Esophagus muscularis mucosa (tissue), 4 donors: Measurements from ENCODE around the gene ANKRD13B. TPM values are rescaled to one million over a fixed set of nuclear protein-coding genes. Genes with fewer than 3 reads are reported as not detected.

Experiments used
- DNase-seq: peaks from one replicate; pipeline ENCODE4 v3.0.0-alpha.2; 2017; ENCODE audit errors: extremely low spot score
- H3K27ac ChIP-seq, 4 donors: fragments of 200-600 bp; sonication (generic); replicated peaks in 1 of 4; 1 replicate in 3 of 4; 2 replicates in 1 of 4; pipeline ENCODE4 v1.5.1; 2016 to 2019; ENCODE audit warnings: mild to moderate bottlenecking in 1 of 4
- H3K27me3 ChIP-seq, 4 donors: fragments of 200-600 bp; sonication (generic); one replicate each; pipeline versions ENCODE4 v1.5.1 to v1.6.0; 2016 to 2019
- H3K36me3 ChIP-seq, 4 donors: fragments of 200-600 bp; sonication (generic); one replicate each; pipeline ENCODE4 v1.5.1; 2016 to 2019
- H3K4me1 ChIP-seq, 4 donors: fragments of 200-600 bp; sonication (generic); one replicate each; pipeline ENCODE4 v1.5.1; 2016 to 2019
- H3K4me3 ChIP-seq, 4 donors: fragments of 200-600 bp; sonication (generic); 1 replicate in 2 of 4; 2 replicates in 2 of 4; pipeline ENCODE4 v1.5.1; 2016 to 2019; ENCODE audit warnings: mild to moderate bottlenecking in 4 of 4, moderate library complexity in 1 of 4
- H3K9me3 ChIP-seq, 4 donors: fragments of 200-600 bp; sonication (generic); 1 replicate in 3 of 4; 2 replicates in 1 of 4; pipeline ENCODE4 v1.5.1; 2016 to 2019
- EP300 ChIP-seq: sonication (generic); formaldehyde crosslinking; IDR thresholded peaks from one replicate; pipeline ENCODE4 v1.6.1; 2017; ENCODE audit warnings: antibody characterized with exemption
- POLR2A ChIP-seq: fragments of 450-650 bp; IDR thresholded peaks from one replicate; pipeline ENCODE4 v1.6.1; 2017; ENCODE audit warnings: antibody characterized with exemption, moderate library complexity, mild to moderate bottlenecking, low read depth
- POLR2AphosphoS5 ChIP-seq, 2 donors: sonication (generic); formaldehyde crosslinking; IDR thresholded peaks; one replicate each; pipeline ENCODE4 v1.6.1; 2017; ENCODE audit warnings: antibody characterized with exemption in 2 of 2
- WGBS: methylation state at CpG from one replicate; pipeline ENCODE4 v1.1.5; 2018; 5-methylcytosine and 5-hydroxymethylcytosine counted together
- intact Hi-C: fragments of 100-400 bp; cut with DNase I; formaldehyde crosslinking; loops from one replicate; pipeline ENCODE4 v1.15.1; 2023
- total RNA-seq, 4 donors: library from RNA; depleted of rRNA; stranded (reverse); fragments of >200 nt; gene quantifications; one replicate each; pipeline versions ENCODE4 v1.1.0 to v1.2.1, GENCODE V29; 2016
- TF ChIP-seq, protein P1 (sequence below), 3 experiments: fragments of 200-600 bp in 2 of 3; fragments of 450-650 bp in 1 of 3; sonication (generic) in 2 of 3; IDR thresholded peaks; one replicate each; pipeline ENCODE4 v1.5.1; 2017 to 2019; ENCODE audit warnings: antibody characterized with exemption in 3 of 3, mild to moderate bottlenecking in 2 of 3, moderate library complexity in 1 of 3

ANKRD13B gene
- total RNA-seq, 4 donors from 2014 or later = 8.0 to 16.1 (median 13.4) TPM

DNA sequence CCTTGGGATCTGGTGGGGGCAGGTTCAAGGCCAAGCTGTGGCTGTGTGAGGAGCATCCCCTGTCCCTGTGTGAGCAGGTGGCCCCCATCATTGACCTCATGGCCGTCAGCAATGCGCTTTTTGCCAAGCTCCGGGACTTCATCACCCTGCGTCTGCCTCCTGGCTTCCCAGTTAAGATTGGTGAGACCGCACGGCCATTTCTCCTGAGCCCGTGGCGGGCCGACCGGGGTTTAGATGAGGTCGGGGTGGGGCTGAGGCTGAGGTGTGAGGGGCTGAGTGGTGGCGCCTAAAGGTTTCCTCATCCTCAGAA is 19.1 kb downstream of the ANKRD13B start:
- no peaks in the 10 kb centered on the region for H3K27me3 ChIP-seq
- peaks cover 44 to 46% (median 45%) of the 10 kb centered on the region in 4 donors for H3K4me1 ChIP-seq
- WGBS = 97% methylated on average over 11 of the region's 12 CpGs
- intact Hi-C loops = loop anchor here (10.0 kb wide), 1 partner anchor 163 kb away; no protein-coding TSS in a partner anchor
- H3K4me3 ChIP-seq = no peak overlapping the region
- H3K27ac ChIP-seq = no peak overlapping the region
- no peak for TF ChIP-seq POLR2AphosphoS5 (IDR thresholded peaks at IDR 0.05)
- TF ChIP-seq EP300 = no peak
- TF ChIP-seq POLR2A = no peak
- TF ChIP-seq, protein P1, sequence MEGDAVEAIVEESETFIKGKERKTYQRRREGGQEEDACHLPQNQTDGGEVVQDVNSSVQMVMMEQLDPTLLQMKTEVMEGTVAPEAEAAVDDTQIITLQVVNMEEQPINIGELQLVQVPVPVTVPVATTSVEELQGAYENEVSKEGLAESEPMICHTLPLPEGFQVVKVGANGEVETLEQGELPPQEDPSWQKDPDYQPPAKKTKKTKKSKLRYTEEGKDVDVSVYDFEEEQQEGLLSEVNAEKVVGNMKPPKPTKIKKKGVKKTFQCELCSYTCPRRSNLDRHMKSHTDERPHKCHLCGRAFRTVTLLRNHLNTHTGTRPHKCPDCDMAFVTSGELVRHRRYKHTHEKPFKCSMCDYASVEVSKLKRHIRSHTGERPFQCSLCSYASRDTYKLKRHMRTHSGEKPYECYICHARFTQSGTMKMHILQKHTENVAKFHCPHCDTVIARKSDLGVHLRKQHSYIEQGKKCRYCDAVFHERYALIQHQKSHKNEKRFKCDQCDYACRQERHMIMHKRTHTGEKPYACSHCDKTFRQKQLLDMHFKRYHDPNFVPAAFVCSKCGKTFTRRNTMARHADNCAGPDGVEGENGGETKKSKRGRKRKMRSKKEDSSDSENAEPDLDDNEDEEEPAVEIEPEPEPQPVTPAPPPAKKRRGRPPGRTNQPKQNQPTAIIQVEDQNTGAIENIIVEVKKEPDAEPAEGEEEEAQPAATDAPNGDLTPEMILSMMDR (IDR thresholded peaks at IDR 0.05) = no peak
- peaks cover 0 to 6% (median 0%) of the 10 kb centered on the region in 4 donors for H3K36me3 ChIP-seq
- H3K9me3 ChIP-seq = no peaks in the 10 kb centered on the region
- DNase-seq = no peak

DNA sequence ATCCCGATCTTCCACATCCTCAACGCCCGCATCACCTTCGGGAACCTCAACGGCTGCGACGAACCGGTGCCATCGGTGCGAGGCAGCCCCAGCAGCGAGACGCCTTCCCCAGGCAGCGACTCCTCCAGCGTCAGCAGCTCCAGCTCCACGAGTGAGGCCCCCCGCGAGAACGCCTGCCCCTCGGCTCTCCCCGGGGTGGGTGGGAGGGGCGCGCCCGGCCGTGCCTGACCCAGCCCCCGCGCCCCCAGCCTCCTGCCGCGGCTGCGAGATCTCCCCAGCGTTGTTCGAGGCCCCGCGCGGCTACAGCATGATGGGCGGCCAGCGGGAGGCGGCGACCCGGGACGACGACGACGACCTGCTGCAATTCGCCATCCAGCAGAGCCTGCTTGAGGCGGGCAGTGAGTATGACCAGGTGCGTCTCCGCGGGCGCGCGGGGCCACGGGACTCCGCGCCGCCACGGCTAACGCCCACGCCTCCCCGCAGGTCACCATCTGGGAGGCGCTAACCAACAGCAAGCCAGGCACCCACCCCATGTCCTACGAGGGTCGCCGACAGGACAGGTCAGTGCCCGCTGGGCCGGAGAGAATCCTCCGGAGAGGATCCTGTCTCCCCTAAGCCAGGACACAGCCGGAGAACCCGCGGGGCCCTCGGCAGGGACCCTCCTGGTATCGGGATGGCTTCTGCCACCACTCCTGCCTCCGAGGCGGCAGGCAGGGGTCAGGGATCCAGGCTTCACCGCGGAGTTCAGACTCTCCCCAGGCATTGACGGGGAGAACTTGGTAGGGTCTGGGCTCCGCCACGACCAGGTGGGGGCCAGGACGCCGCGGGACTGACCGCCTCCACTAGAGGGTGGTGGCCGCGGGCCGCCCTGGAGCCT is 19.7 kb downstream of the ANKRD13B start:
- H3K9me3 ChIP-seq = no peaks in the 10 kb centered on the region
- intact Hi-C loops = loop anchor here (10.0 kb wide), 1 partner anchor 162 kb away; no protein-coding TSS in a partner anchor
- peaks cover 50 to 52% (median 51%) of the 10 kb centered on the region in 4 donors for H3K4me1 ChIP-seq
- peak overlapping the region; percentile 42 to 57 (median 45) for H3K4me3 ChIP-seq
- H3K27me3 ChIP-seq = no peaks in the 10 kb centered on the region
- peaks cover 0 to 6% (median 0%) of the 10 kb centered on the region in 4 donors for H3K36me3 ChIP-seq
- TF ChIP-seq EP300 (no peak), POLR2A (no peak), POLR2AphosphoS5 (IDR thresholded peaks at IDR 0.05) (no peak)
- TF ChIP-seq, protein P1 (IDR thresholded peaks at IDR 0.05) = no peak
- 57% methylated on average over 42 of the region's 85 CpGs for WGBS
- no peak for DNase-seq
- peak overlapping the region; percentile 42 to 70 (median 56) for H3K27ac ChIP-seq

DNA sequence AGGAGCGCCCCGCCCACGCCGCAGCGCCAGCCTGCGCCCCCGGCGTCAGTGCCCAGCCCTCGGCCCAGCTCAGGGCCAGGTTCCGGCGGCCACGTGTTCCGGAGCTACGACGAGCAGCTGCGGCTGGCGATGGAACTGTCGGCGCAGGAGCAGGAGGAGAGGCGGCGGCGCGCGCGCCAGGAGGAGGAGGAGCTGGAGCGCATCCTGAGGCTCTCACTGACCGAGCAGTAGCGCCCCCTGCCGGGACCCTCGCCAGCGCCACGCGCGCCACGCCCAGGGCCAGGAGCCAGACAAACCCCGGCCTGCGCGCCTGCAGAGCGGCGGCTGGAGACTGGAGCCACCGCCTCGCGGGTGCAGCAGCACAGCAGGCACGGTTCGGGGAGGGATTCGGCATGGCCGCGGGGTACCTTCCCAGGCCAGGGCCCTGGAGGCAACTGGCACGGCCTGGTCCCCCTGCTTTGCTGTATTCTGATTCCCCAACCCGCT is 20.5 kb downstream of the ANKRD13B start:
- no peaks in the 10 kb centered on the region for H3K36me3 ChIP-seq
- H3K4me3 ChIP-seq = peak overlapping the region; percentile 42 to 57 (median 45)
- TF ChIP-seq POLR2AphosphoS5 (IDR thresholded peaks at IDR 0.05) (peak; percentile 74 to 82), EP300 (no peak), POLR2A (no peak)
- TF ChIP-seq, protein P1 (IDR thresholded peaks at IDR 0.05) = peak; percentile 87 to 93 (median 91)
- no peaks in the 10 kb centered on the region for H3K9me3 ChIP-seq
- intact Hi-C loops = loop anchor here (10.0 kb wide), 1 partner anchor 161 kb away; no protein-coding TSS in a partner anchor
- no peaks in the 10 kb centered on the region for H3K27me3 ChIP-seq
- H3K4me1 ChIP-seq = peaks cover 58 to 60% (median 58%) of the 10 kb centered on the region in 4 donors
- peak overlapping the region; percentile 42 to 70 (median 56) for H3K27ac ChIP-seq
- no CpG with 5 or more reads among the region's 50 CpGs for WGBS
- DNase-seq = peak; percentile 99

DNA sequence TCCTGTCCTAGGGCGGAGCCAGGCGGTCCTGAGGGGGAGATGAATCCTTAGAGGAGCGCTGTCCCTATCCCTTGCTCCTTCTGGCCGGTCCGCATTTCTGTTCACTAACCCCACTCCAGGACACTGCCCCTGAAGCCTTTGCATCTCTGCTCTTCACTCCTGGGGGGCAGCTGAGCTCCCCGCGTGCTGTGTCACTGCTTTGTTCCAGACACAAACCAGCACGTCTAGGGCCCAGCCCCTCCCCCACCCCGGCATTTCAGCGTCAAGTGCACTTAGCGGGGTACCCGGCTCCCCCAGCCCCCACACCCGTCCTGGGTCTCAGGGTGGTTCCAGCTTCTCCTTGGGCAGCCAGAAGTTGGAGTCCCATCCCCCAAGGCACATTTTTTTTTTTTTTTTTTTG is 20.9 kb downstream of the ANKRD13B start:
- peaks cover 0 to under 1% (median 0%) of the 10 kb centered on the region in 4 donors for H3K27me3 ChIP-seq
- H3K27ac ChIP-seq = peak overlapping the region in 3 of 4 donors; percentile 42 to 70 (median 51)
- H3K4me1 ChIP-seq = peaks cover 62 to 64% (median 63%) of the 10 kb centered on the region in 4 donors
- TF ChIP-seq EP300 (no peak), POLR2A (no peak), POLR2AphosphoS5 (IDR thresholded peaks at IDR 0.05) (no peak)
- TF ChIP-seq, protein P1 (IDR thresholded peaks at IDR 0.05) = no peak
- DNase-seq = no peak
- intact Hi-C loops = loop anchor here (10.0 kb wide), 1 partner anchor 161 kb away; no protein-coding TSS in a partner anchor
- no peaks in the 10 kb centered on the region for H3K36me3 ChIP-seq
- H3K4me3 ChIP-seq = peak overlapping the region; percentile 42 to 57 (median 45)
- 35% methylated on average over 11 of the region's 13 CpGs for WGBS
- no peaks in the 10 kb centered on the region for H3K9me3 ChIP-seq
